GM18868 (cell line): ENCODE measurements around the gene EPB41L4A.

Experiments
- ATAC-seq: cut with Tn5 transposase; IDR thresholded peaks from one replicate; pipeline ENCODE4 v1.9.1; 2021; ENCODE audit warnings: mild to moderate bottlenecking, moderate library complexity; ENCODE audit not compliant: unreplicated experiment

EPB41L4A gene

DNA sequence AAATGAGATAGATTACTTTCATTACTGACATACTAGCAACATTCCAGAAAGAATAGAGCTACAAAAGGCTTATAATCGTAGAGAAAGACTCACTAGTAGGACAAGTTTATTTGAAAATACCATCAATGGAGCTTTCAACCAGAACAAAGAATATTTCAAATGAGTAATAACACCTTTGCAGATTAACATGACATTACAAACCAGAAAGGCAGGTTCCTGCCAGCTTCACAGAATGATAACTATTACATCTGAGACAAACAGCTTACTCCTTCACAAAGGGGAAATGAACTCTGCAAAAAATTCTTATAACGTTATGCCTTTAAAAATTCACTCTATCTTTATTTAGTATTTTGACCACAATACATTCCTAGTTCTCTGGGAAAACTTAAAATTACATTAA, 103.1 kb downstream of the EPB41L4A start:
- ATAC-seq = no peak

DNA sequence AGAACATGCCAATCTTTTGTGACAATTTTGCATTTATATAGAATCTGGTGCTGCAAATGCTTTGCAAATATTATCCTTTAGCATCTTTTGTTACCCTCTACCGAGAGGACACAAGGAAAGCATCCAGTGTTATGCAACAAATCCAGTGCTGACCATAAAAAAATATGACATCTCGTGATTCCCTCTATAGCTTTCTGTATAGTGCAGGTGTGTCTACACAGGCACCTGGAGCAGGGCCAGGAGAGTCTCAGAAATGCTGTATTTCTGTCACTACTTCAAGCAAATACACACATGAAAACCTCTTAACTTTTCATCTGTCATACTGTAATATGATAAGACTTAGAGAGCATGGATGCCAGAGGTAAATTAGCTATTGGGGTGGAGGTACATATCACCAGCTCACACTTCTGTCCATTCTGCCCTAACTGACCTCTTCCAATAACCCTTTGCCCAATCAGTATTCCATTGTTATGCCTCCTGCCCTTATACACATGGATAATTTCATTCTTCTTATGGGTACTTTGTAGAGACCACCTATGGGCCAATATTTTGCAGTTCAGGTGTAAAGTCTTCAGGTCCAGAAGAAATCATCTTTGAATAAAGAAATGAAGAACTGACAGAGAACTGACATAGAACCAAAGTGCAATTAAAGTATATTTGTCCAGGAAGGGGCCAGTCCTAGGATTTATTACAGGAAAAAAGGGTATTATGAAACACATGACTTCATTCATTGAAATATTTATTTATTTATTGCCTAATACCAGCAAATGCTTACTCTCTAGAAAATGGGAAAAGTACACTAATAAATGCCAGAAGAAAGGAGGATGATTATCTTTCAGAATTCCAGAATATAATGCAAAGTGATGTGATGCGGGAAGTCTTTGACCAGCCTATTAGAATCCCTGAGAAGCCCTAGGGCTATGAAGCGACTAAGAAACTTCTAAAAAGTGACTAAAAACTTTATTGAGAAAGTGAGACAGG, 106.5 kb downstream of the EPB41L4A start:
- no peak for ATAC-seq

- no peak for ATAC-seq
Observed at GRCh38 chr5:112310746-112311145, 108.3 kb downstream of the EPB41L4A start.

GRCh38 chr5:112308608-112309007, 110.5 kb downstream of the EPB41L4A start:
- no peak for ATAC-seq

GRCh38 chr5:112306956-112307355, 112.1 kb downstream of the EPB41L4A start:
- no peak for ATAC-seq

DNA sequence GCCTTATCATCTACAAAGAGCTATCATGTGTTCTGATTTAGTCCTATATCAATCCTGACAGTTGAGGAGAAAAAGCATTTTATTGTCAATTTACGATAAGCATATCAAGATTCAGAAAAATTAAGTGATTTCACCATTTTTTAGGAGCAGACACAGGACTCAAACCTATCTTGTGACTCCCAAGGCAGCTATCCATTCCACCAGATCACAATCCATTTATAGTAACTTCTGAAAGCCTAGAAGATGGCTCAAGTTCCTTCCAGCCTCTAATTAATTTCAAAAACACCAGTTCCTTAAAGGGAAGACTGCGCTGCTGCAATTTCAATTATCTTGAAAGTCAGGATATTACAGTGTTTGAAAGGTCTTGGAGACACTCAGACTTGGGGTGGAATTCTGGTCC, 114.3 kb downstream of the EPB41L4A start:
- ATAC-seq = no peak

DNA sequence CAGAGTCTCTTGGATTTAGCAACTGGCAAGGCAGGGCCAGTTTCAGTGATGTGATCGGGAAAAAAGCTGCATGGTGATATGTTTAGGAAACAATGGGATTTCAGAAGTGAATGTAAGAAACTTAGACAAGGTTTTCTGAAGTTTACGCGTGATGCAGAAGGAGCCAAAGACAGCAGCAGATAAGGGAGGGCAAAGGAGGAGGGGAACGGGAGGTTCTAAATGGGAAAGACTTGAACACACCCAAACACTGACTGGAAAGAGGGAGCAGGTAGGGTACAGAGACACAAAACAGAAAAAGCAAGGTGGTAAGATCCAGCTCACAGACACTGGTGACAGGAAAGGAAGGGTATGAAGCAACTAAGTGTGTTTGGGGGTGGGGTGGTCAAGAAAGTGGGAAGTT, 115.4 kb downstream of the EPB41L4A start:
- no peak for ATAC-seq

DNA sequence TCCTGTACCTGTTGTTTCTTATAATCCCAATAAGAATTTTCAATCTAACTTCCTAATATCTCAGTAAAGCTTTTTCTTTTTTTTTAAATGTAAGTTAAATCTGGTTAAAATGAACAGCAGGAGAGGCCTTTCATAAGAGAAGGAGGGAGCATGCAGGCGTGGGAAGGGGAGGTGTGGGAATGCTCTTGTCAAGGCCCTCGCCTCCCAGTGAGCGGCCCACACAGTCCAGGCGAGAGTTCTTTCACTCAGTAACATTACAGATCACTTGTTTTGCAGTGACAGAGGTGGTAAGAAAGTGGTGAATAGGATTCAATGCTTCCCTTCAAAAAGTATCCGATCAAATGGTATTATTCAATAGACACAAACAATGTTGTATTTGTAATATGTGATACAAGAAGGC, 125.0 kb downstream of the EPB41L4A start:
- no peak for ATAC-seq

DNA sequence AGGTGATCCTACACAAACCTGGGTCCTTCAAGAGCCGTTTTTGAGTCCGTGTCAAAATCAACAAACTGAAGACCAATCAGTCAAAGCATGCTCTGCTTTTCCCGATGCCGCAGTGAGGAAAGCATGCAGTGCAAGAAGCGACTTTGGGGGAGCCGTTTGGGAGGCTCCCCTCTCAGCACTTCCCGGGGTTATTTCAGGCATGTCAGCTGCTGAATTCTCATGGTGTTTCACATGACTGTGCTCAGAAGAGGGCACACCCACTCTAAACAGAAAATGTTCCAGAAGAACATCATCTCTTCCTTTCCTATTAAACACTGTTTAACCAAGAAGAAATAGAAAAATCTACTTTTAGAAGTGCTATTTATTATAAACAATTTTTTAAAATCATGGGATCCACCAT, 125.5 kb downstream of the EPB41L4A start:
- no peak for ATAC-seq

- ATAC-seq = no peak
Observed at GRCh38 chr5:112290691-112291090, 128.4 kb downstream of the EPB41L4A start.

GRCh38 chr5:112289465-112289864, 129.6 kb downstream of the EPB41L4A start:
- ATAC-seq = no peak

GRCh38 chr5:112283943-112284929, 134.8 kb downstream of the EPB41L4A start:
- no peak for ATAC-seq

DNA sequence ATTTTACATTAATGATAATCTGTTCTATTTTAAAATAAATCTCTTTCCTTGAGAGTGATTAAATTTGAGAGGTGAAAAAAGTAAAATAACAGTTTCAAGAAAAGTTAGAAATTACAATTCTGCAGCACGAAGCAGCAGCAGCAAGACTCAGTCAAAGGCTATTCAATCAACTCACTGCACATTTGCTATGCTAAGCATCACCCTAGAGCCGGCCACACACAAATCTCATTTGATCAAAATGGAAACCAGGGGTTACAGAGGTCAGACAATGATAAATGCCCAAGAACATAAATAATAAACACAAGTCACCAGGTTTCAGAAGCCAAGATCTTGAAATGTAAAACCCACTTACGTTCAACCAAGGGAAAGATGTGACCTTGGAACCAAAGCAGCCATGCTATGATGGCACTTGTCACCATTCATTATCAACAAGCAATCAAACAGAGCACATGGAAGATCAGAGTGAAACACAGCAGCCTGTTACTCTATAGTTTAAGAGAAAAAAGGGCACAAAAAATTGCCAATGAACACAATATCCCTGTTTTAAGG, 136.0 kb downstream of the EPB41L4A start:
- ATAC-seq = no peak

- ATAC-seq = no peak
Observed at GRCh38 chr5:112279082-112279481, 140.0 kb downstream of the EPB41L4A start.

DNA sequence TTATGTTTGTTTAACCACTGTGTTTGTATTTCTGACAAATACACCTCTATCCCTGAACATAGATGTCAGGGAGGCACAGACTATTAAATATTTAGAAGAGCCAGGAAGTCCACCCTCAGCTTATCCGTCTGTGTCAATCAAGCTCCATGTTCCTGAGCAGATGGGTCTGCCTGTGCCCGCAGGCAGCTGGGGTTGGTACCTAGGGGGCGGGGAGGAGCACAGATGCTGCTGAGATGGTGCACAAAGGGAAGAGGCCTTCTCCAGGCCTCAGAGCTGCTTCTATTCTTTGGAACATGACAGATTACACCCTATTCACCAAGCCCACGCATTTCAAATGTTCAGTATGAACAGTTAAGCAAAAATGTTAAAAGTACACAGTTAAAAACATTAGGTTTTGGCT, 142.1 kb downstream of the EPB41L4A start:
- no peak for ATAC-seq

DNA sequence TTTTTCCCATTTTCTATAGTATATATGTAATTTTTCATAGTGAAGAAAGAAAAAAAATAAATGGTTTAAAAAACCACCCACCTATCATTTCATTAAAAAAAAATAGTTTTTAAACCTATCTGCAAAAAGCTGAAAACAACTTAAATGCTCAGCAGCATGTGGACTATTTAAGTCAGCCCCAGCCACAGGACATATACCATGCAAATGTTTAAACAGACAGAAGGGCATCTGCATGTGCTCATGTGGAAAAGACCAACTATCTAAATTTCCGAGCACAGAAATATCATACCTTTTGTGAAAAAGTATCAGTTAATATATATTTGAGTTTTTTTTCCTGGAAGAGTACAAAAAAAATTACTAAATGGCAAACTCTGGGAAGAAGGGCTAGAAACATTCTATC, 143.4 kb downstream of the EPB41L4A start:
- no peak for ATAC-seq

GRCh38 chr5:112270299-112271293, 148.5 kb downstream of the EPB41L4A start:
- ATAC-seq = peak; percentile 68

DNA sequence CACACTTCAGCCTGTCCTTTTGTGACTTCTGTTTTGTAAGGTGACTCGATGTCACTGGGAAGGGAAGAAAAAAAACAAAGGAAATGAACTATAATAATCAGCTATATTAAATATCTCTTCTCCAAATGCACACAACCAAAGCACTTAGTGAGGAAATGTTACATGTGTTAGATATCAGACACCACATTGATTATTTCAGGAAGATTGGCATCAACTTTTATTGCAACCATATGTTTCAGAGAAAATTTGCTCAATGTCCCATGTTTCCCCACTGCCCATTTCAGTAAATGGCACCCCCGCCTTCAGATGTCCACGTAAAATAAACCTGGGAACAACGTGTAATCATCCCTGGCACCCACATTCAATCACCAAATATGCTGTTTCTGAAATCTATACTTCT, 151.8 kb downstream of the EPB41L4A start:
- no peak for ATAC-seq

DNA sequence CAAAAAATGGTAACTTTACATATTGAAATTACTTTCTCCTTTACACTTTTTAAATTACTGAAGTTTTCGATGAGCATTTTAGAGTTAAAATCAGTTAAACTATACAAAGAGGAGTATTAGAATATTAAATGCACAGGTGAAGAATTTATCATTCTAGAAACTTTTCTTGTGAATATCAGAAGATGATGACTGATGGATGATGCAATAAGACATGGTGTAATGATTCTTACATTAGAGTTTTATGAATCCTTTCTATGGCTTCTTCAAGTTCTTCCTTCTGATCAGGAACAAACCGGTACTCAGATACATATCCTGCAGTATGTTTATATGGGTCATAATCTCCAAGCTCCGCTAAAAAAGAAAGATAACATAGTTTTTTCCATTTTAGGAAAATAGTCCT, 154.4 kb downstream of the EPB41L4A start:
- ATAC-seq = no peak

DNA sequence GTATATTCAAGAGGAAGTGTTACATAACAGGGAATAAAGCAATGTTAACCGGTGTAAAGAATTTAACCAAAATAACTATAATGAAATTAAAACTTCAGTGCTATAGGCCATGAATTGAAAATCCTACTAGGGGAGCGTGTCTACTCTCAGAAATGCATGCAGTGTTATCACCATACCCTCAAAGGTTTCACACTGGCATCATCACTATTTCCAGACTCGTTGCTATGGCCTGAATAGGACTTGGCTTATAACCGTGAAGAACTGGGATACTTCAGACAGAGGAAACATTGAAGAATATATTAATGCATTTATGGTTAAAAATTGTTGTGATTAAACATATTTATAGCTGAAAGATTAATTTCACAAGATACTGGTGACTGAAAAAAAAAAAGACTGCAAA, 154.9 kb downstream of the EPB41L4A start:
- no peak for ATAC-seq
